Upper lobe of left lung (tissue), 6 donors: ENCODE data around the gene TNPO2. TPM values are rescaled to one million over a fixed set of nuclear protein-coding genes. Genes with fewer than 3 reads are reported as not detected.
A peak's percentile ranks its signal among the peaks of the same experiment; 100 is the strongest.

Experiments used
- ATAC-seq, 2 donors: fragments of 200-7000 bp; cut with Tn5 transposase; one replicate each; pipeline ENCODE4 v1.9.1; 2022; ENCODE audit warnings: mild to moderate bottlenecking in 2 of 2, moderate library complexity in 2 of 2; ENCODE audit not compliant: low FRiP score in 2 of 2
- DNase-seq, 2 donors: peaks; one replicate each; pipeline ENCODE4 v3.0.0-alpha.2; 2019 to 2020
- H3K27ac ChIP-seq, 4 donors: fragments of 200-600 bp; sonication (generic); one replicate each; pipeline ENCODE4 v1.5.1; 2016 to 2019
- H3K27me3 ChIP-seq, 4 donors: fragments of 200-600 bp; sonication (generic); one replicate each; pipeline ENCODE4 v1.5.1; 2017 to 2019
- H3K36me3 ChIP-seq, 4 donors: fragments of 200-600 bp; sonication (generic); one replicate each; pipeline ENCODE4 v1.5.1; 2016 to 2019
- H3K4me1 ChIP-seq, 4 donors: fragments of 200-600 bp; sonication (generic); one replicate each; pipeline ENCODE4 v1.5.1; 2018 to 2019
- H3K4me3 ChIP-seq, 4 donors: fragments of 200-600 bp; sonication (generic); one replicate each; pipeline ENCODE4 v1.5.1; 2017 to 2019; ENCODE audit warnings: mild to moderate bottlenecking in 2 of 4, moderate library complexity in 1 of 4
- H3K9me3 ChIP-seq, 4 donors: fragments of 200-600 bp; sonication (generic); one replicate each; pipeline ENCODE4 v1.5.1; 2018 to 2019
- EP300 ChIP-seq, 4 donors: sonication (generic); formaldehyde crosslinking; IDR thresholded peaks; one replicate each; pipeline ENCODE4 v1.5.1; 2017; ENCODE audit warnings: antibody characterized with exemption in 4 of 4, control low read depth in 2 of 4
- POLR2A ChIP-seq, 4 donors: fragments of 450-650 bp; IDR thresholded peaks; one replicate each; pipeline ENCODE4 v1.5.1; 2016 to 2017; ENCODE audit warnings: antibody characterized with exemption in 4 of 4, mild to moderate bottlenecking in 2 of 4
- POLR2AphosphoS5 ChIP-seq, 2 donors: sonication (generic); formaldehyde crosslinking; IDR thresholded peaks; one replicate each; pipeline ENCODE4 v1.5.1; 2017; ENCODE audit warnings: antibody characterized with exemption in 2 of 2
- WGBS, 2 donors: methylation state at CpG; one replicate each; pipeline ENCODE4 v1.1.5; 2017 to 2018; 5-methylcytosine and 5-hydroxymethylcytosine counted together
- total RNA-seq, 6 donors: library from RNA; depleted of rRNA in 4 of 6; stranded (reverse); fragments of >200 nt in 4 of 6; gene quantifications; one replicate each; pipeline versions ENCODE4 v1.1.0 to v1.2.1, GENCODE V29; 2016 to 2021
- TF ChIP-seq, protein P1 (sequence below), 6 experiments: fragments of 450-650 bp in 4 of 6; fragments of 200-600 bp in 2 of 6; sonication (generic) in 2 of 6; IDR thresholded peaks; one replicate each; pipeline ENCODE4 v1.5.1; 2016 to 2019; ENCODE audit warnings: antibody characterized with exemption in 6 of 6
- donor health status: DM: no; HTN: no; CAD: no; lungs with moderate emphysema.
- donor health status: DM: no; HTN: yes; CAD: no; lungs with severe emphysema.

The TNPO2 gene
- total RNA-seq, 6 donors from 2014 or later: 43.5 to 124 (median 46.1) TPM

GRCh38 chr19:12668932-12669269 lies 54.8 kb downstream of the TNPO2 start:
- peaks cover 40 to 66% (median 44%) of the 10 kb centered on the region in 4 donors for H3K4me1 ChIP-seq
- peaks cover 3 to 29% (median 13%) of the 10 kb centered on the region in 4 donors for H3K36me3 ChIP-seq
- peak overlapping the region; percentile 93 to 97 (median 94) for H3K27ac ChIP-seq
- H3K9me3 ChIP-seq: no peaks in the 10 kb centered on the region
- ATAC-seq (peak; percentile 4 to 57), DNase-seq (peak in 1 of 2 donors; percentile 66)
- no peaks in the 10 kb centered on the region for H3K27me3 ChIP-seq
- TF ChIP-seq EP300 (IDR thresholded peaks at IDR 0.05) (no peak), POLR2AphosphoS5 (IDR thresholded peaks at IDR 0.05) (no peak), POLR2A (IDR thresholded peaks at IDR 0.05) (no peak)
- TF ChIP-seq, protein P1, sequence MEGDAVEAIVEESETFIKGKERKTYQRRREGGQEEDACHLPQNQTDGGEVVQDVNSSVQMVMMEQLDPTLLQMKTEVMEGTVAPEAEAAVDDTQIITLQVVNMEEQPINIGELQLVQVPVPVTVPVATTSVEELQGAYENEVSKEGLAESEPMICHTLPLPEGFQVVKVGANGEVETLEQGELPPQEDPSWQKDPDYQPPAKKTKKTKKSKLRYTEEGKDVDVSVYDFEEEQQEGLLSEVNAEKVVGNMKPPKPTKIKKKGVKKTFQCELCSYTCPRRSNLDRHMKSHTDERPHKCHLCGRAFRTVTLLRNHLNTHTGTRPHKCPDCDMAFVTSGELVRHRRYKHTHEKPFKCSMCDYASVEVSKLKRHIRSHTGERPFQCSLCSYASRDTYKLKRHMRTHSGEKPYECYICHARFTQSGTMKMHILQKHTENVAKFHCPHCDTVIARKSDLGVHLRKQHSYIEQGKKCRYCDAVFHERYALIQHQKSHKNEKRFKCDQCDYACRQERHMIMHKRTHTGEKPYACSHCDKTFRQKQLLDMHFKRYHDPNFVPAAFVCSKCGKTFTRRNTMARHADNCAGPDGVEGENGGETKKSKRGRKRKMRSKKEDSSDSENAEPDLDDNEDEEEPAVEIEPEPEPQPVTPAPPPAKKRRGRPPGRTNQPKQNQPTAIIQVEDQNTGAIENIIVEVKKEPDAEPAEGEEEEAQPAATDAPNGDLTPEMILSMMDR (IDR thresholded peaks at IDR 0.05): no peak
- peak overlapping the region; percentile 54 to 95 (median 82) for H3K4me3 ChIP-seq
- WGBS, 2 donors: 1% methylated on average over 12 to 24 of the region's 24 CpGs

- ATAC-seq (no peak), DNase-seq (no peak)
- peak overlapping the region; percentile 54 to 95 (median 82) for H3K4me3 ChIP-seq
- peaks cover 0 to 29% (median 13%) of the 10 kb centered on the region in 4 donors for H3K36me3 ChIP-seq
- TF ChIP-seq, protein P1 (IDR thresholded peaks at IDR 0.05): no peak
- TF ChIP-seq POLR2AphosphoS5 (IDR thresholded peaks at IDR 0.05) (no peak), POLR2A (IDR thresholded peaks at IDR 0.05) (no peak), EP300 (IDR thresholded peaks at IDR 0.05) (no peak)
- no peaks in the 10 kb centered on the region for H3K9me3 ChIP-seq
- no peaks in the 10 kb centered on the region for H3K27me3 ChIP-seq
- WGBS, 2 donors: 67 to 78% methylated on average over 7 to 8 of the region's 8 CpGs
- H3K27ac ChIP-seq: peak overlapping the region; percentile 93 to 97 (median 94)
- H3K4me1 ChIP-seq: peaks cover 40 to 66% (median 44%) of the 10 kb centered on the region in 4 donors
Observed at GRCh38 chr19:12668346-12668745, 55.4 kb downstream of the TNPO2 start.

- Histone ChIP-seq H3K9me3 (no peaks in the 10 kb centered on the region), H3K4me3 (peak overlapping the region in 2 of 4 donors; percentile 54 to 94), H3K36me3 (peaks cover 0 to 29% (median 15%) of the 10 kb centered on the region in 4 donors), H3K27ac (peak overlapping the region in 1 of 4 donors; percentile 11), H3K4me1 (peaks cover 40 to 66% (median 44%) of the 10 kb centered on the region in 4 donors), H3K27me3 (no peaks in the 10 kb centered on the region)
- TF ChIP-seq, protein P1 (IDR thresholded peaks at IDR 0.05): no peak
- no peak for TF ChIP-seq EP300 (IDR thresholded peaks at IDR 0.05)
- TF ChIP-seq POLR2A (IDR thresholded peaks at IDR 0.05): no peak
- no peak for TF ChIP-seq POLR2AphosphoS5 (IDR thresholded peaks at IDR 0.05)
- no peak for ATAC-seq
- WGBS, 2 donors: 64 to 79% methylated on average over 3 to 4 of the region's 4 CpGs
- no peak for DNase-seq
Observed at GRCh38 chr19:12667731-12668302, 55.9 kb downstream of the TNPO2 start.

GRCh38 chr19:12666265-12667048 lies 57.3 kb downstream of the TNPO2 start, which contains the start of the genes MAN2B1 and WDR83:
Gene MAN2B1 (minus strand): TSS chr19:12666742. CDS start chr19:12666701, 41 bp downstream.
Gene WDR83 (plus strand): TSS chr19:12666807. CDS start chr19:12669791, 2,984 bp downstream.
- Histone ChIP-seq H3K27me3 (no peaks in the 10 kb centered on the region), H3K36me3 (peaks cover 0 to 35% (median 22%) of the 10 kb centered on the region in 4 donors), H3K9me3 (no peaks in the 10 kb centered on the region), H3K27ac (peak within 1 kb of the TSS; percentile 79 to 89 (median 84)), H3K4me3 (peak within 1 kb of the TSS; percentile 69 to 90 (median 80)), H3K4me1 (peaks cover 40 to 60% (median 44%) of the 10 kb centered on the region in 4 donors)
- DNase-seq (peak; percentile 82 to 96), ATAC-seq (peak; percentile 87)
- 2% methylated on average over 24 to 34 of the region's 46 CpGs for WGBS, 2 donors
- TF ChIP-seq POLR2A (IDR thresholded peaks at IDR 0.05) (peak in 3 of 4 donors; percentile 36 to 65 (median 38)), EP300 (IDR thresholded peaks at IDR 0.05) (no peak), POLR2AphosphoS5 (IDR thresholded peaks at IDR 0.05) (peak; percentile 30 to 46)
- TF ChIP-seq, protein P1 (IDR thresholded peaks at IDR 0.05): no peak
